ENCODE measurements around the gene WDR82.

- TF ChIP-seq POLR2A (IDR thresholded peaks at IDR 0.05) = no peak
- TF ChIP-seq CTCF (IDR thresholded peaks at IDR 0.05) = no peak
These were observed 64.5 kb downstream of the WDR82 start for GRCh38 chr3:52213901-52214300.

All from uterus (tissue), 2 donors.